Ishikawa (cell line): ENCODE results near the gene LYG1.

Source experiments
- CEBPB ChIP-seq: IDR thresholded peaks from 2 replicates; pipeline ENCODE4 v1.6.1; 2012
- CREB1 ChIP-seq: IDR thresholded peaks from 2 replicates; pipeline ENCODE4 v1.6.1; 2012; ENCODE audit warnings: low read depth
- EGR1 ChIP-seq: IDR thresholded peaks from 2 replicates; pipeline ENCODE4 v1.6.1; 2012
- EP300 ChIP-seq: IDR thresholded peaks from 2 replicates; pipeline ENCODE4 v1.6.1; 2012; ENCODE audit warnings: borderline replicate concordance
- FOXM1 ChIP-seq: IDR thresholded peaks from 2 replicates; pipeline ENCODE4 v1.6.1; 2012; ENCODE audit warnings: low read depth, borderline replicate concordance
- NFIC ChIP-seq: IDR thresholded peaks from 2 replicates; pipeline ENCODE4 v1.6.1; 2012
- RAD21 ChIP-seq: IDR thresholded peaks from 2 replicates; pipeline ENCODE4 v1.6.1; 2012; ENCODE audit warnings: low read depth
- TAF1 ChIP-seq: IDR thresholded peaks from 2 replicates; pipeline ENCODE4 v1.6.1; 2012; ENCODE audit warnings: low read depth, mild to moderate bottlenecking
- TEAD4 ChIP-seq: IDR thresholded peaks from 2 replicates; pipeline ENCODE4 v1.6.1; 2012
- YY1 ChIP-seq: IDR thresholded peaks from 2 replicates; pipeline ENCODE4 v1.6.1; 2012; ENCODE audit warnings: low read depth
- TF ChIP-seq, protein P1 (sequence below): IDR thresholded peaks from 2 replicates; pipeline ENCODE4 v1.6.1; 2012
- TF ChIP-seq, protein P2 (sequence below): IDR thresholded peaks from 2 replicates; pipeline ENCODE4 v1.6.1; 2012; ENCODE audit warnings: low read depth, mild to moderate bottlenecking

DNA sequence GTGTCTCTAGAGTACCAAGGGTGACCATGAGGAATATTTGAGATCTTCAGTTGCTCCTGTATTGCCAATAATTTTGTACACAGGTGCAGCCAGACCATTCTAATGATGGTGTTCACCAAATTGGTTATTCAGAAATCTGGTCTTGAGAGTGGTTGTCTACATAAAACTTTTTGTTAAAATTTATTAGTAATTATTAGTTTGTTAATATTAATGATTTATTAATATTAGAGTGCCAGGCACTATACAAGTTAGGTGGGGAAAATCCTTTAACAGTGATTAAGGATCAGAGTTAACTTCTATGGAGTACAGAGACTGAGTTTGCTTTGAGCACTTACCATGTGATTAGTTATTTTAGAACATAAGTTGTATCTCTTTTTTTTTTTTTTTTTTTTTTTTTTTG lies 45.2 kb upstream of the LYG1 start:
- TF ChIP-seq FOXM1 = no peak
- TF ChIP-seq TAF1 = no peak
- no peak for TF ChIP-seq CEBPB
- TF ChIP-seq, protein P1, sequence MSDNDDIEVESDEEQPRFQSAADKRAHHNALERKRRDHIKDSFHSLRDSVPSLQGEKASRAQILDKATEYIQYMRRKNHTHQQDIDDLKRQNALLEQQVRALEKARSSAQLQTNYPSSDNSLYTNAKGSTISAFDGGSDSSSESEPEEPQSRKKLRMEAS = no peak
- TF ChIP-seq TEAD4 = no peak
- TF ChIP-seq NFIC = no peak
- no peak for TF ChIP-seq EP300
- no peak for TF ChIP-seq RAD21
- no peak for TF ChIP-seq EGR1
- TF ChIP-seq, protein P2, sequence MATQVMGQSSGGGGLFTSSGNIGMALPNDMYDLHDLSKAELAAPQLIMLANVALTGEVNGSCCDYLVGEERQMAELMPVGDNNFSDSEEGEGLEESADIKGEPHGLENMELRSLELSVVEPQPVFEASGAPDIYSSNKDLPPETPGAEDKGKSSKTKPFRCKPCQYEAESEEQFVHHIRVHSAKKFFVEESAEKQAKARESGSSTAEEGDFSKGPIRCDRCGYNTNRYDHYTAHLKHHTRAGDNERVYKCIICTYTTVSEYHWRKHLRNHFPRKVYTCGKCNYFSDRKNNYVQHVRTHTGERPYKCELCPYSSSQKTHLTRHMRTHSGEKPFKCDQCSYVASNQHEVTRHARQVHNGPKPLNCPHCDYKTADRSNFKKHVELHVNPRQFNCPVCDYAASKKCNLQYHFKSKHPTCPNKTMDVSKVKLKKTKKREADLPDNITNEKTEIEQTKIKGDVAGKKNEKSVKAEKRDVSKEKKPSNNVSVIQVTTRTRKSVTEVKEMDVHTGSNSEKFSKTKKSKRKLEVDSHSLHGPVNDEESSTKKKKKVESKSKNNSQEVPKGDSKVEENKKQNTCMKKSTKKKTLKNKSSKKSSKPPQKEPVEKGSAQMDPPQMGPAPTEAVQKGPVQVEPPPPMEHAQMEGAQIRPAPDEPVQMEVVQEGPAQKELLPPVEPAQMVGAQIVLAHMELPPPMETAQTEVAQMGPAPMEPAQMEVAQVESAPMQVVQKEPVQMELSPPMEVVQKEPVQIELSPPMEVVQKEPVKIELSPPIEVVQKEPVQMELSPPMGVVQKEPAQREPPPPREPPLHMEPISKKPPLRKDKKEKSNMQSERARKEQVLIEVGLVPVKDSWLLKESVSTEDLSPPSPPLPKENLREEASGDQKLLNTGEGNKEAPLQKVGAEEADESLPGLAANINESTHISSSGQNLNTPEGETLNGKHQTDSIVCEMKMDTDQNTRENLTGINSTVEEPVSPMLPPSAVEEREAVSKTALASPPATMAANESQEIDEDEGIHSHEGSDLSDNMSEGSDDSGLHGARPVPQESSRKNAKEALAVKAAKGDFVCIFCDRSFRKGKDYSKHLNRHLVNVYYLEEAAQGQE = no peak
- no peak for TF ChIP-seq YY1
- TF ChIP-seq CREB1 = no peak
